Adipocyte (in vitro differentiated cells): ENCODE data around the gene USF2.

Source experiments
- DNase-seq: peaks from one replicate; pipeline ENCODE4 v3.0.0-alpha.2; 2015; ENCODE audit warnings: low read depth
- H3K27me3 ChIP-seq: replicated peaks from 2 replicates; pipeline ENCODE4 v1.7.0; 2013; ENCODE audit warnings: mild to moderate bottlenecking, low read length, moderate library complexity; ENCODE audit not compliant: control insufficient read depth, insufficient read depth
- H3K36me3 ChIP-seq: 2 replicates; pipeline ENCODE4 v1.7.0; 2013; ENCODE audit warnings: low read length, mild to moderate bottlenecking, moderate library complexity; ENCODE audit not compliant: control insufficient read depth, insufficient read depth, severe bottlenecking
- H3K4me1 ChIP-seq: 2 replicates; pipeline ENCODE4 v1.7.0; 2013; ENCODE audit warnings: mild to moderate bottlenecking, low read length, moderate library complexity; ENCODE audit not compliant: control insufficient read depth, insufficient read depth
- H3K4me3 ChIP-seq: 2 replicates; pipeline ENCODE4 v1.7.0; 2013; ENCODE audit warnings: mild to moderate bottlenecking, low read length, moderate library complexity
- H3K9ac ChIP-seq: 2 replicates; pipeline ENCODE4 v1.7.0; 2013; ENCODE audit warnings: mild to moderate bottlenecking, low read length, moderate library complexity
- H3K9me3 ChIP-seq: 2 replicates; pipeline ENCODE4 v1.7.0; 2013; ENCODE audit warnings: mild to moderate bottlenecking, low read length, moderate library complexity; ENCODE audit not compliant: control insufficient read depth

USF2 gene

GRCh38 chr19:35292421-35293362, 23.9 kb downstream of the USF2 start:
- Histone ChIP-seq H3K4me3 (no peak overlapping the region), H3K27me3 (peaks cover 50% of the 10 kb centered on the region)

GRCh38 chr19:35293363-35293739, 24.6 kb downstream of the USF2 start:
- Histone ChIP-seq H3K4me1 (peaks cover 3% of the 10 kb centered on the region), H3K27me3 (peaks cover 57% of the 10 kb centered on the region), H3K4me3 (no peak overlapping the region), H3K9ac (no peak overlapping the region), H3K9me3 (no peaks in the 10 kb centered on the region), H3K36me3 (no peaks in the 10 kb centered on the region)
- DNase-seq: no peak

More at GRCh38 chr19:35292421-35293362, 23.9 kb downstream of the USF2 start:
- peaks cover 3% of the 10 kb centered on the region for H3K4me1 ChIP-seq
- no peak for DNase-seq
- no peak overlapping the region for H3K9ac ChIP-seq
- H3K9me3 ChIP-seq: no peaks in the 10 kb centered on the region
- no peaks in the 10 kb centered on the region for H3K36me3 ChIP-seq

GRCh38 chr19:35293808-35294207, 25.0 kb downstream of the USF2 start:
- no peaks in the 10 kb centered on the region for H3K36me3 ChIP-seq
- H3K4me3 ChIP-seq: no peak overlapping the region
- H3K4me1 ChIP-seq: peaks cover 3% of the 10 kb centered on the region
- no peak for DNase-seq
- H3K27me3 ChIP-seq: peaks cover 60% of the 10 kb centered on the region
- H3K9me3 ChIP-seq: no peaks in the 10 kb centered on the region
- H3K9ac ChIP-seq: no peak overlapping the region

- no peak overlapping the region for H3K4me3 ChIP-seq
- H3K27me3 ChIP-seq: peaks cover 58% of the 10 kb centered on the region
- DNase-seq: no peak
- no peaks in the 10 kb centered on the region for H3K9me3 ChIP-seq
- peaks cover 3% of the 10 kb centered on the region for H3K4me1 ChIP-seq
- no peaks in the 10 kb centered on the region for H3K36me3 ChIP-seq
- H3K9ac ChIP-seq: no peak overlapping the region
These were observed 25.6 kb downstream of the USF2 start for GRCh38 chr19:35294328-35294727.

GRCh38 chr19:35294859-35295791, 26.4 kb downstream of the USF2 start:
- H3K9ac ChIP-seq: no peak overlapping the region
- H3K27me3 ChIP-seq: peaks cover 57% of the 10 kb centered on the region
- no peak for DNase-seq
- H3K9me3 ChIP-seq: no peaks in the 10 kb centered on the region
- H3K4me1 ChIP-seq: peaks cover 3% of the 10 kb centered on the region
- H3K4me3 ChIP-seq: no peak overlapping the region
- H3K36me3 ChIP-seq: no peaks in the 10 kb centered on the region

- no peak overlapping the region for H3K9ac ChIP-seq
- H3K36me3 ChIP-seq: no peaks in the 10 kb centered on the region
- no peak for DNase-seq
- no peaks in the 10 kb centered on the region for H3K9me3 ChIP-seq
- peaks cover 3% of the 10 kb centered on the region for H3K4me1 ChIP-seq
- no peak overlapping the region for H3K4me3 ChIP-seq
- peaks cover 61% of the 10 kb centered on the region for H3K27me3 ChIP-seq
These were observed 27.2 kb downstream of the USF2 start for GRCh38 chr19:35295792-35296462.

GRCh38 chr19:35296644-35297514, 28.1 kb downstream of the USF2 start:
- peaks cover 63% of the 10 kb centered on the region for H3K27me3 ChIP-seq
- no peaks in the 10 kb centered on the region for H3K36me3 ChIP-seq
- H3K4me1 ChIP-seq: peaks cover 3% of the 10 kb centered on the region
- no peak overlapping the region for H3K9ac ChIP-seq
- no peak overlapping the region for H3K4me3 ChIP-seq
- no peak for DNase-seq
- no peaks in the 10 kb centered on the region for H3K9me3 ChIP-seq

GRCh38 chr19:35297515-35297848, 28.7 kb downstream of the USF2 start:
- peaks cover 3% of the 10 kb centered on the region for H3K4me1 ChIP-seq
- no peaks in the 10 kb centered on the region for H3K9me3 ChIP-seq
- H3K9ac ChIP-seq: no peak overlapping the region
- no peaks in the 10 kb centered on the region for H3K36me3 ChIP-seq
- no peak for DNase-seq
- H3K4me3 ChIP-seq: no peak overlapping the region
- H3K27me3 ChIP-seq: peaks cover 65% of the 10 kb centered on the region

- Histone ChIP-seq H3K36me3 (no peaks in the 10 kb centered on the region), H3K4me3 (no peak overlapping the region), H3K27me3 (peaks cover 62% of the 10 kb centered on the region), H3K9me3 (no peaks in the 10 kb centered on the region), H3K9ac (no peak overlapping the region), H3K4me1 (peaks cover 3% of the 10 kb centered on the region)
- no peak for DNase-seq
These were observed 29.2 kb downstream of the USF2 start for GRCh38 chr19:35297922-35298321.

- no peak for DNase-seq
- Histone ChIP-seq H3K9me3 (no peaks in the 10 kb centered on the region), H3K9ac (no peak overlapping the region), H3K4me3 (no peak overlapping the region), H3K4me1 (peaks cover 3% of the 10 kb centered on the region), H3K27me3 (peaks cover 62% of the 10 kb centered on the region), H3K36me3 (no peaks in the 10 kb centered on the region)
These were observed 29.8 kb downstream of the USF2 start for GRCh38 chr19:35298561-35298972.
